H1 (cell line): ENCODE data around the gene CEACAM1. TPM values are rescaled to one million over a fixed set of nuclear protein-coding genes. Genes with fewer than 3 reads are reported as not detected.

Experiments
- FOSL1 ChIP-seq: IDR thresholded peaks from 2 replicates; pipeline ENCODE4 v1.6.1; 2011; ENCODE audit warnings: mild to moderate bottlenecking, low read depth, low read length, moderate library complexity; ENCODE audit not compliant: insufficient read depth
- POLR2AphosphoS5 ChIP-seq: IDR thresholded peaks from 2 replicates; pipeline ENCODE4 v1.6.1; 2011; ENCODE audit warnings: low read depth, low read length
- SAP30 ChIP-seq: fragments of 300-600 bp; sonication (generic); IDR thresholded peaks from 2 replicates; pipeline ENCODE4 v1.7.1; 2012; ENCODE audit warnings: low read length, moderate library complexity, mild to moderate bottlenecking, inconsistent platforms; ENCODE audit not compliant: insufficient read depth, insufficient replicate concordance
- polyA plus RNA-seq, 7 experiments: library from polyadenylated mRNA; depleted of rRNA in 3 of 7; stranded (reverse) in 5 of 7; unstranded in 2 of 7; fragments of >200 nt in 5 of 7; fragments of 200-250 nt in 2 of 7; gene quantifications; 1 replicate in 5 of 7; 2 replicates in 1 of 7; 4 replicates in 1 of 7; pipeline versions ENCODE4 v1.2.1 to v1.2.3, GENCODE V29; 2011 to 2013; ENCODE audit warnings: missing spikeins in 2 of 7, mixed read lengths in 2 of 7
- total RNA-seq: library from RNA; stranded (reverse); fragmentation: NEBNext Ultra II Directional; extraction: Animal tissue kit (Norgen Biotek cat#: 25700); gene quantifications from 2 replicates; pipeline ENCODE4 v1.2.1, GENCODE V29; 2021
- TF ChIP-seq, protein P1 (sequence below): fragments of 300-600 bp; sonication (generic); IDR thresholded peaks from 2 replicates; pipeline ENCODE4 v1.7.1; 2012; ENCODE audit warnings: low read length, moderate library complexity, mild to moderate bottlenecking, inconsistent platforms; ENCODE audit not compliant: insufficient replicate concordance

Gene CEACAM1
- total and polyA plus RNA-seq, 2 of the 8 experiments (the other 6 are each of a cell fraction or from before 2014, with no cell fraction given): 1.8 to 3.6 TPM

GRCh38 chr19:42554046-42554575, 25.8 kb upstream of the CEACAM1 start (continued):
- TF ChIP-seq, protein P1, sequence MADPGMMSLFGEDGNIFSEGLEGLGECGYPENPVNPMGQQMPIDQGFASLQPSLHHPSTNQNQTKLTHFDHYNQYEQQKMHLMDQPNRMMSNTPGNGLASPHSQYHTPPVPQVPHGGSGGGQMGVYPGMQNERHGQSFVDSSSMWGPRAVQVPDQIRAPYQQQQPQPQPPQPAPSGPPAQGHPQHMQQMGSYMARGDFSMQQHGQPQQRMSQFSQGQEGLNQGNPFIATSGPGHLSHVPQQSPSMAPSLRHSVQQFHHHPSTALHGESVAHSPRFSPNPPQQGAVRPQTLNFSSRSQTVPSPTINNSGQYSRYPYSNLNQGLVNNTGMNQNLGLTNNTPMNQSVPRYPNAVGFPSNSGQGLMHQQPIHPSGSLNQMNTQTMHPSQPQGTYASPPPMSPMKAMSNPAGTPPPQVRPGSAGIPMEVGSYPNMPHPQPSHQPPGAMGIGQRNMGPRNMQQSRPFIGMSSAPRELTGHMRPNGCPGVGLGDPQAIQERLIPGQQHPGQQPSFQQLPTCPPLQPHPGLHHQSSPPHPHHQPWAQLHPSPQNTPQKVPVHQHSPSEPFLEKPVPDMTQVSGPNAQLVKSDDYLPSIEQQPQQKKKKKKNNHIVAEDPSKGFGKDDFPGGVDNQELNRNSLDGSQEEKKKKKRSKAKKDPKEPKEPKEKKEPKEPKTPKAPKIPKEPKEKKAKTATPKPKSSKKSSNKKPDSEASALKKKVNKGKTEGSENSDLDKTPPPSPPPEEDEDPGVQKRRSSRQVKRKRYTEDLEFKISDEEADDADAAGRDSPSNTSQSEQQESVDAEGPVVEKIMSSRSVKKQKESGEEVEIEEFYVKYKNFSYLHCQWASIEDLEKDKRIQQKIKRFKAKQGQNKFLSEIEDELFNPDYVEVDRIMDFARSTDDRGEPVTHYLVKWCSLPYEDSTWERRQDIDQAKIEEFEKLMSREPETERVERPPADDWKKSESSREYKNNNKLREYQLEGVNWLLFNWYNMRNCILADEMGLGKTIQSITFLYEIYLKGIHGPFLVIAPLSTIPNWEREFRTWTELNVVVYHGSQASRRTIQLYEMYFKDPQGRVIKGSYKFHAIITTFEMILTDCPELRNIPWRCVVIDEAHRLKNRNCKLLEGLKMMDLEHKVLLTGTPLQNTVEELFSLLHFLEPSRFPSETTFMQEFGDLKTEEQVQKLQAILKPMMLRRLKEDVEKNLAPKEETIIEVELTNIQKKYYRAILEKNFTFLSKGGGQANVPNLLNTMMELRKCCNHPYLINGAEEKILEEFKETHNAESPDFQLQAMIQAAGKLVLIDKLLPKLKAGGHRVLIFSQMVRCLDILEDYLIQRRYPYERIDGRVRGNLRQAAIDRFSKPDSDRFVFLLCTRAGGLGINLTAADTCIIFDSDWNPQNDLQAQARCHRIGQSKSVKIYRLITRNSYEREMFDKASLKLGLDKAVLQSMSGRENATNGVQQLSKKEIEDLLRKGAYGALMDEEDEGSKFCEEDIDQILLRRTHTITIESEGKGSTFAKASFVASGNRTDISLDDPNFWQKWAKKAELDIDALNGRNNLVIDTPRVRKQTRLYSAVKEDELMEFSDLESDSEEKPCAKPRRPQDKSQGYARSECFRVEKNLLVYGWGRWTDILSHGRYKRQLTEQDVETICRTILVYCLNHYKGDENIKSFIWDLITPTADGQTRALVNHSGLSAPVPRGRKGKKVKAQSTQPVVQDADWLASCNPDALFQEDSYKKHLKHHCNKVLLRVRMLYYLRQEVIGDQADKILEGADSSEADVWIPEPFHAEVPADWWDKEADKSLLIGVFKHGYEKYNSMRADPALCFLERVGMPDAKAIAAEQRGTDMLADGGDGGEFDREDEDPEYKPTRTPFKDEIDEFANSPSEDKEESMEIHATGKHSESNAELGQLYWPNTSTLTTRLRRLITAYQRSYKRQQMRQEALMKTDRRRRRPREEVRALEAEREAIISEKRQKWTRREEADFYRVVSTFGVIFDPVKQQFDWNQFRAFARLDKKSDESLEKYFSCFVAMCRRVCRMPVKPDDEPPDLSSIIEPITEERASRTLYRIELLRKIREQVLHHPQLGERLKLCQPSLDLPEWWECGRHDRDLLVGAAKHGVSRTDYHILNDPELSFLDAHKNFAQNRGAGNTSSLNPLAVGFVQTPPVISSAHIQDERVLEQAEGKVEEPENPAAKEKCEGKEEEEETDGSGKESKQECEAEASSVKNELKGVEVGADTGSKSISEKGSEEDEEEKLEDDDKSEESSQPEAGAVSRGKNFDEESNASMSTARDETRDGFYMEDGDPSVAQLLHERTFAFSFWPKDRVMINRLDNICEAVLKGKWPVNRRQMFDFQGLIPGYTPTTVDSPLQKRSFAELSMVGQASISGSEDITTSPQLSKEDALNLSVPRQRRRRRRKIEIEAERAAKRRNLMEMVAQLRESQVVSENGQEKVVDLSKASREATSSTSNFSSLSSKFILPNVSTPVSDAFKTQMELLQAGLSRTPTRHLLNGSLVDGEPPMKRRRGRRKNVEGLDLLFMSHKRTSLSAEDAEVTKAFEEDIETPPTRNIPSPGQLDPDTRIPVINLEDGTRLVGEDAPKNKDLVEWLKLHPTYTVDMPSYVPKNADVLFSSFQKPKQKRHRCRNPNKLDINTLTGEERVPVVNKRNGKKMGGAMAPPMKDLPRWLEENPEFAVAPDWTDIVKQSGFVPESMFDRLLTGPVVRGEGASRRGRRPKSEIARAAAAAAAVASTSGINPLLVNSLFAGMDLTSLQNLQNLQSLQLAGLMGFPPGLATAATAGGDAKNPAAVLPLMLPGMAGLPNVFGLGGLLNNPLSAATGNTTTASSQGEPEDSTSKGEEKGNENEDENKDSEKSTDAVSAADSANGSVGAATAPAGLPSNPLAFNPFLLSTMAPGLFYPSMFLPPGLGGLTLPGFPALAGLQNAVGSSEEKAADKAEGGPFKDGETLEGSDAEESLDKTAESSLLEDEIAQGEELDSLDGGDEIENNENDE: no peak
- TF ChIP-seq FOSL1 (no peak), SAP30 (no peak), POLR2AphosphoS5 (no peak)
